Right lobe of liver (tissue), 6 donors: ENCODE results near the gene FBXL17. TPM values are rescaled to one million over a fixed set of nuclear protein-coding genes. Genes with fewer than 3 reads are reported as not detected.

Experiments used
- ATAC-seq, 4 donors: fragments of 200-7000 bp; cut with Tn5 transposase; one replicate each; pipeline ENCODE4 v1.9.1; 2020; ENCODE audit warnings: mild to moderate bottlenecking in 4 of 4, moderate library complexity in 4 of 4
- DNase-seq, 3 donors: peaks; one replicate each; pipeline ENCODE4 v3.0.0-alpha.2; 2020
- H3K27ac ChIP-seq, 3 donors: fragments of 200-600 bp; one replicate each; pipeline ENCODE4 v1.8.0; 2022
- H3K27me3 ChIP-seq, 2 donors: fragments of 200-600 bp; one replicate each; pipeline ENCODE4 v1.8.0; 2022
- H3K36me3 ChIP-seq, 4 donors: fragments of 200-600 bp; sonication (generic) in 1 of 4; one replicate each; pipeline versions ENCODE4 v1.5.1 to v1.8.0; 2017 to 2022; ENCODE audit warnings: control low read depth in 1 of 4
- H3K4me1 ChIP-seq, 4 donors: fragments of 200-600 bp; sonication (generic) in 1 of 4; one replicate each; pipeline versions ENCODE4 v1.5.1 to v1.8.0; 2017 to 2022; ENCODE audit warnings: control low read depth in 1 of 4
- H3K4me3 ChIP-seq, 3 donors: fragments of 200-600 bp; one replicate each; pipeline ENCODE4 v1.8.0; 2022
- H3K9me3 ChIP-seq, 4 donors: fragments of 200-600 bp; sonication (generic) in 1 of 4; one replicate each; pipeline versions ENCODE4 v1.5.1 to v1.8.0; 2017 to 2022; ENCODE audit warnings: control low read depth in 1 of 4
- CTCF ChIP-seq, 4 donors: fragments of 200-600 bp in 3 of 4; fragments of 450-650 bp in 1 of 4; IDR thresholded peaks; one replicate each; pipeline versions ENCODE4 v1.5.1 to v1.8.0; 2016 to 2022; ENCODE audit warnings: antibody characterized with exemption in 4 of 4, mild to moderate bottlenecking in 2 of 4
- POLR2A ChIP-seq: fragments of 450-650 bp; IDR thresholded peaks from one replicate; pipeline ENCODE4 v1.6.1; 2017; ENCODE audit warnings: antibody characterized with exemption, mild to moderate bottlenecking
- WGBS: methylation state at CpG from one replicate; pipeline ENCODE4 v1.1.6; 2018; ENCODE audit warnings: low coverage, low lambda C conversion rate; ENCODE audit not compliant: insufficient coverage; ENCODE audit errors: missing lambda C conversion rate; 5-methylcytosine and 5-hydroxymethylcytosine counted together
- intact Hi-C, 2 donors: fragments of 100-400 bp; cut with DNase I; formaldehyde crosslinking; loops; one replicate each; pipeline versions ENCODE4 v1.11.2 to v1.14.1; 2022
- total RNA-seq, 6 experiments: library from RNA; depleted of rRNA in 2 of 6; stranded (reverse); fragments of >200 nt in 2 of 6; fragmentation: NEBNext Ultra II Directional in 3 of 6; extraction: Animal tissue kit (Norgen Biotek cat#: 25700) in 3 of 6; gene quantifications; one replicate each; pipeline versions ENCODE4 v1.1.0 to v1.2.4, GENCODE V29; 2016 to 2023
- donor health status: DM: no; HTN: yes; CAD: no.
- donor health status: DM: no; HTN: no; CAD: no.
- donor health status: DM: no; HTN: no; CAD: no.
- donor health status: DM: no; HTN: yes; CAD: no.
- donor health status: DM: no; HTN: yes; CAD: no.

Gene FBXL17
- total RNA-seq, 6 experiments from 2014 or later, result 7.7 to 10.6 (median 9.1) TPM

GRCh38 chr5:107815109-107815508 lies 566.8 kb downstream of the FBXL17 start:
- TF ChIP-seq POLR2A (no peak), CTCF (IDR thresholded peaks at IDR 0.05) (no peak)
- DNase-seq (no peak), ATAC-seq (no peak)
- H3K4me1 ChIP-seq, result no peaks in the 10 kb centered on the region
- H3K9me3 ChIP-seq, result no peaks in the 10 kb centered on the region
- no peak overlapping the region for H3K27ac ChIP-seq
- H3K36me3 ChIP-seq, result no peaks in the 10 kb centered on the region
- intact Hi-C loops, result no loop called here
- H3K27me3 ChIP-seq, result no peaks in the 10 kb centered on the region
- no peak overlapping the region for H3K4me3 ChIP-seq
- WGBS, result 82% methylated on average over 3 of the region's 10 CpGs

DNA sequence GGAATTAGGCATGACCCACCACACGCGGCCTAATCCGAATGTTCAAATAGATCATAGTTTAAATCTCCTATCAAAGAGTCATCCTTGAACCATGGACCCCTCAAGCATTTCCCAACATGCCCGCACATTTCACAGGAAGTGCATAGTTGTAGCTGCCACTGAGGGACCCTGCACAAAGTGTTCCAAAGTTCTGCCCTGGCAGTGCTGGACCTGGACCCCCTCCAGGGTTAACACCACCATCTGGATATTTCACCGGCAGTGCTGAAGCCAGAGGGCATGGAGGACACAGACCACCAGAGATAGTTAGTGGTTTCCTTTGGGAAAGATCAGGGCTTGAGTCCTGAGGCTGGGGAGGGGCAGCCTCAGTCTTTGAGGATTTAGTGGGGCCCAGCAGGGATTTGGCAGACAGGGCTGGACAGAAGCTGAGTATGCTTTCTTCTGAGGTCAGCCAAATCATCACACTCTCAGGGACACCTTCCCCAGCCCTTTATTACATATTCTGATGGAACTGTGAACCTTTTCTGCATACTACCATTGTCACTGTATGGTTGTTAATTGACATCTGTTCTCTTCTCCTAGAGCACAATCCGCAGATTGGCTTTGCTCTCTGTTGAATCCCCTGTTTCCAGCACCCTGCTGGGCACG lies 567.6 kb downstream of the FBXL17 start:
- Histone ChIP-seq H3K9me3 (no peaks in the 10 kb centered on the region), H3K4me3 (no peak overlapping the region), H3K27me3 (no peaks in the 10 kb centered on the region), H3K27ac (no peak overlapping the region), H3K4me1 (no peaks in the 10 kb centered on the region), H3K36me3 (no peaks in the 10 kb centered on the region)
- intact Hi-C loops, result no loop called here
- TF ChIP-seq POLR2A, result no peak
- no peak for TF ChIP-seq CTCF (IDR thresholded peaks at IDR 0.05)
- 65% methylated on average over 5 of the region's 7 CpGs for WGBS
- ATAC-seq, result no peak
- no peak for DNase-seq

DNA sequence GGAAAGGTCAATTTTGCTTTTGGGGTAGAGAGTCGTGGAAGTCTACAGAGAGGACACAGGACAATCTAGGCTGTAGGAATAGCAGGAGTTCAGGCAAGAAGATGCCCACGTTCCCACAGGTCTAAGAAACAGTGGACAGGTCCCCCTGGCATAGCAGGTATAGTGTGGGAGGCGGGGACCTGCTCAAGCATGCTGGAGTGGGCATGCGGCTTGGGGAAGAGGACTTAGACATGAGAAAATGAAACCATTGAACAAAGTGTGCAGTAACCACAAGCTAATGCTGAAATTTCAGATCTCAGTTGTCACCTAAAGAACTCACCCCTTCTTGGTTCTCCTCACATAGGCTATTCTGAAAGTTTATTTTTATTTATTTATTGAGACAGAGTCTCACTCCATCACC lies 568.3 kb downstream of the FBXL17 start:
- H3K4me1 ChIP-seq, result no peaks in the 10 kb centered on the region
- TF ChIP-seq CTCF (IDR thresholded peaks at IDR 0.05) (no peak), POLR2A (no peak)
- H3K27ac ChIP-seq, result no peak overlapping the region
- no peaks in the 10 kb centered on the region for H3K9me3 ChIP-seq
- ATAC-seq (no peak), DNase-seq (no peak)
- H3K4me3 ChIP-seq, result no peak overlapping the region
- 73% methylated on average over 2 of the region's 4 CpGs for WGBS
- H3K36me3 ChIP-seq, result no peaks in the 10 kb centered on the region
- H3K27me3 ChIP-seq, result no peaks in the 10 kb centered on the region
- intact Hi-C loops, result no loop called here

DNA sequence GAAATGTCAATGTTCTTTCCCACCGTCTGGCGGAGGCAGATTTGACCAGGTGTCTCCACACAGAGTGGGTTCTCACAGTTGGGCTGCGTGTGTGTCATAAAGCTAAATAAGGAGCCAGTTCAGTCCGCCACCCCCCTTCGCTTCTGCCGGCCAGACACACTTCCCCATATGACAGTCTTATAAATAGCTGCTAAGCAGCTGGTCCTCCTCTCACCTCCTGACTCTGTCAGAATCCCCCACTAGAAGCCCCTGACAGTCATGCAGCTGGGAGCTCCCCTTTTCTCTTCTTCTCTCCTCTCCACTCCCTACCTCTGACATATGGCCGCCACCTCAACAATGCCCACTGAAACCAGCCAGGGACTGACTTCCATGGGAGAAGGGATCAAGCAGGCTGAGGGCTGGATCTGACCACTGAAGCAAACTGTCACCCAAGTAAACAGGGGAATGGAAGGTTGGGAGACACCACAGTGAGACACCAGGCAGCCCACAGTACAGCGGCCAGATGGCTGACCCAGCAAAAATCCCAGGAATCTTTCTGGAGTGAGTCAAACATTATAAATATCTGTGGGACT lies 569.2 kb downstream of the FBXL17 start:
- ATAC-seq (no peak), DNase-seq (no peak)
- Histone ChIP-seq H3K36me3 (no peaks in the 10 kb centered on the region), H3K4me3 (no peak overlapping the region), H3K27me3 (no peaks in the 10 kb centered on the region), H3K9me3 (no peaks in the 10 kb centered on the region), H3K27ac (no peak overlapping the region), H3K4me1 (no peaks in the 10 kb centered on the region)
- intact Hi-C loops, result no loop called here
- TF ChIP-seq CTCF (IDR thresholded peaks at IDR 0.05), result no peak
- no peak for TF ChIP-seq POLR2A
- 62% methylated on average over 7 of the region's 8 CpGs for WGBS
